ENCODE results near the gene MC1R.
"Not testable (repeated sequence)": the region's sequence is repeated elsewhere in the genome, so short reads cannot be mapped to it uniquely, and the experiment has no call there.

MC1R gene

DNA sequence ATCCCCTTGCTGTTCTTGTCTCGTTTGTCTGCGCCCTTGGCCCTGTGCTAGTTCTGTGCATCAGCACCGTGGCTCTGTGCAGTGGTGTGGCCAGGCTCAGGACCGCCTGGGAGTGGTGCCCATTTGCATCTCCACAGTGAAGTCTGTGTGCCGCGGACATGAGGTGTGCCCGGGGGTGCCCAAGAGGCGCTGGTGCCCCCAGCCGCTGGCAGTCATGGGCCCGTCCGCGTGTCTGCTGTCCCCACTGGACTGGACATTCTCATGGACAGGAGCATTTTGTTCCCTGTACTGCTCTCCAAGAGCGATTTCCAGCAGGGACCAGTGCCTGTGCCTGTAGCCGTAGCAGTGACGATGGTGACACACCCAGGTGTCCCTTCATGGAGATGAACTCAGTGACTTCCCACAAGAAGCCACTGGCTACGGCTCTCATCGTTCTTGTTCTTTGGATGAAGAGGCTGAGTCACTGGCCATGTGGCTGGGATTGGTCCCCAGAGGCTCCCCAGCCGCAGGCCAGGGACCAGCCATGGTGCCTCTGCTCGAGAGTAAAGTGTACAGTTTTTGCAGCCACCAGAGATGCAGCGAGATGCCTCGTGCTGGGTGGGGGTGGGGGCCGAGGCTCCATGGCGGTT lies 13.0 kb upstream of the MC1R start:
- H3K27ac Mint-ChIP-seq, result no peak overlapping the region
- no peak for ATAC-seq

GRCh38 chr16:89906140-89907025 lies 12.3 kb upstream of the MC1R start:
- Mint-ChIP-seq H3K36me3 (ENCODE audit: low read depth) (peaks cover 16% of the 10 kb centered on the region), H3K9me3 (no peaks in the 10 kb centered on the region), H3K4me1 (no peaks in the 10 kb centered on the region), H3K27me3 (no peaks in the 10 kb centered on the region), H3K27ac (no peak overlapping the region), H3K4me3 (no peak overlapping the region)
- DNase-seq (no peak), ATAC-seq (no peak)

More for the DNA sequence above, 13.0 kb upstream of the MC1R start:
- no peak for DNase-seq
- H3K36me3 Mint-ChIP-seq (ENCODE audit: low read depth), result peaks cover 16% of the 10 kb centered on the region
- H3K9me3 Mint-ChIP-seq, result no peaks in the 10 kb centered on the region
- H3K4me3 Mint-ChIP-seq, result no peak overlapping the region
- H3K27me3 Mint-ChIP-seq, result no peaks in the 10 kb centered on the region
- H3K4me1 Mint-ChIP-seq, result no peaks in the 10 kb centered on the region

- Mint-ChIP-seq H3K36me3 (ENCODE audit: low read depth) (peaks cover 18% of the 10 kb centered on the region), H3K27me3 (no peaks in the 10 kb centered on the region), H3K27ac (no peak overlapping the region), H3K4me1 (no peaks in the 10 kb centered on the region), H3K9me3 (no peaks in the 10 kb centered on the region), H3K4me3 (no peak overlapping the region)
- no peak for ATAC-seq
- no peak for DNase-seq
Observed at GRCh38 chr16:89907055-89907814, 11.4 kb upstream of the MC1R start.

DNA sequence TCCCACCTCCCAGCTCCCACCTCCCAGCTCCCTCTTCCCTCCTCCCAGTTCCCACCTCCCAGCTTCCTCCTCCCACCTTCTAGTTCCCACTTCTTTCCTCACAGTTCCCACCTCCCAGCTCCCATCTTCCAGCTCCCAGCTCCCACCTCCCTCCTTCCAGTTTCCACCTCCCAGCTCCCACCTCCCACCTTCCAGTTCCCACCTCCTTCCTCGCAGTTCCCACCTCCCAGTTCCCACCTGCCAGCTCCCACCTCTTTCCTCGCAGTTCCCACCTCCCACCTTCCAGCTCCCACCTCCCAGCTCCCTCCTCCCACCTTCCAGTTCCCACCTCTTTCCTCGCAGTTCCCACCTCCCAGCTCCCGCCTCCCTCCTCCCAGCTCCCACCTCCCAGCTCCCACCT lies 10.4 kb upstream of the MC1R start:
- Mint-ChIP-seq H3K27ac (no peak overlapping the region), H3K27me3 (no peaks in the 10 kb centered on the region), H3K9me3 (no peaks in the 10 kb centered on the region), H3K36me3 (ENCODE audit: low read depth) (peaks cover 18% of the 10 kb centered on the region), H3K4me3 (no peak overlapping the region), H3K4me1 (no peaks in the 10 kb centered on the region)
- ATAC-seq, result no peak
- DNase-seq, result no peak

GRCh38 chr16:89909777-89910716 lies 8.6 kb upstream of the MC1R start:
- DNase-seq (peak; percentile 75), ATAC-seq (peak; percentile 84)
- H3K4me1 Mint-ChIP-seq, result no peaks in the 10 kb centered on the region
- no peaks in the 10 kb centered on the region for H3K9me3 Mint-ChIP-seq
- H3K4me3 Mint-ChIP-seq, result no peak overlapping the region
- H3K36me3 Mint-ChIP-seq (ENCODE audit: low read depth), result peaks cover 18% of the 10 kb centered on the region
- no peak overlapping the region for H3K27ac Mint-ChIP-seq
- no peaks in the 10 kb centered on the region for H3K27me3 Mint-ChIP-seq

GRCh38 chr16:89910717-89911354 lies 7.8 kb upstream of the MC1R start:
- no peaks in the 10 kb centered on the region for H3K4me1 Mint-ChIP-seq
- no peak overlapping the region for H3K27ac Mint-ChIP-seq
- H3K36me3 Mint-ChIP-seq (ENCODE audit: low read depth), result peaks cover 17% of the 10 kb centered on the region
- DNase-seq, result no peak
- H3K4me3 Mint-ChIP-seq, result no peak overlapping the region
- ATAC-seq, result no peak
- no peaks in the 10 kb centered on the region for H3K27me3 Mint-ChIP-seq
- H3K9me3 Mint-ChIP-seq, result no peaks in the 10 kb centered on the region

- Mint-ChIP-seq H3K27me3 (no peaks in the 10 kb centered on the region), H3K4me1 (peaks cover 2% of the 10 kb centered on the region), H3K9me3 (no peaks in the 10 kb centered on the region), H3K27ac (no peak overlapping the region), H3K4me3 (no peak overlapping the region), H3K36me3 (ENCODE audit: low read depth) (peaks cover 15% of the 10 kb centered on the region)
- no peak for DNase-seq
- ATAC-seq, result no peak
Observed at GRCh38 chr16:89911375-89911774, 7.3 kb upstream of the MC1R start.

DNA sequence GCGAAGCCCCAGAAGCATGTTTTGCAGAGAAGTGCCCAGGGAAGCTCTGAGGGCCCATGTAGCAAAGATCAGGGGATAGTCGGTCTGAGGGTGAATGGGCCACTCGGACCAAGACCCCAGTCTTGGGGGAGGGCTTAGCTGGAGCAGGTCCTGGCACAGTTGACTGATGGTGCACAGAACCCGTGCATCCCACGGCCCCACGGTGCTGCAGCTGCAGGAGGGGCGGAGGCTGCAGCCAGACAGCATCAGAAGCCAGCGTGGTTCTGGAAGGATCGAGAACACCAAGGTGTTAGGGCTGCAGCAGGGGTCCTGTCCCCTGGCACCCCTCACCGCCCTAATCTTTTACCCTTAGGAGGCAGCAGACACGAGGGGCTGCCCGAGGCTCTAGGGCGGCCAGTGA lies 6.5 kb upstream of the MC1R start:
- Mint-ChIP-seq H3K9me3 (no peaks in the 10 kb centered on the region), H3K27ac (no peak overlapping the region), H3K27me3 (no peaks in the 10 kb centered on the region), H3K4me3 (no peak overlapping the region), H3K36me3 (ENCODE audit: low read depth) (peaks cover 10% of the 10 kb centered on the region), H3K4me1 (peaks cover 4% of the 10 kb centered on the region)
- DNase-seq (no peak), ATAC-seq (no peak)

DNA sequence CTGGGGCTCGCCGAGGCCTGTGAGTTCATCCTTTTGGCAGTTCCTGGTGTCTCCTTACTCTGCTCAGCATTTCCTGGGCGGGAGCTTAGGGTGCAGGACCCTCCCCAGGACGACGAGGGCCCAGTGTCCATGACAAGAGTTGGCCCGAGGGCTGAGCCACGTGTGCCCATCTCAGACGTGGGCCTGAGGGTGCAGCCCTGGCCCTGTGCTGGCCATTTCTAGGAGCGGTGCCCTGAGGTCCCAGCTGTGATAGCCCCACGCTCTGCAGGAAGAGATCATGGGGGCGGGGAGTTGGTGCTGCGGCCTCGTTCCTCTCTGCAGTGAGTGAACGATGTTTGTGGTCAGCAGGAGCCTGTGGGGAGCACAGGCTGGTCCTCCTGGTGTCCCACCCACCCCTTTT lies 6.0 kb upstream of the MC1R start:
- ATAC-seq (no peak), DNase-seq (no peak)
- H3K4me3 Mint-ChIP-seq, result no peak overlapping the region
- no peaks in the 10 kb centered on the region for H3K27me3 Mint-ChIP-seq
- H3K36me3 Mint-ChIP-seq (ENCODE audit: low read depth), result peaks cover 10% of the 10 kb centered on the region
- H3K9me3 Mint-ChIP-seq, result no peaks in the 10 kb centered on the region
- no peak overlapping the region for H3K27ac Mint-ChIP-seq
- H3K4me1 Mint-ChIP-seq, result peaks cover 9% of the 10 kb centered on the region

DNA sequence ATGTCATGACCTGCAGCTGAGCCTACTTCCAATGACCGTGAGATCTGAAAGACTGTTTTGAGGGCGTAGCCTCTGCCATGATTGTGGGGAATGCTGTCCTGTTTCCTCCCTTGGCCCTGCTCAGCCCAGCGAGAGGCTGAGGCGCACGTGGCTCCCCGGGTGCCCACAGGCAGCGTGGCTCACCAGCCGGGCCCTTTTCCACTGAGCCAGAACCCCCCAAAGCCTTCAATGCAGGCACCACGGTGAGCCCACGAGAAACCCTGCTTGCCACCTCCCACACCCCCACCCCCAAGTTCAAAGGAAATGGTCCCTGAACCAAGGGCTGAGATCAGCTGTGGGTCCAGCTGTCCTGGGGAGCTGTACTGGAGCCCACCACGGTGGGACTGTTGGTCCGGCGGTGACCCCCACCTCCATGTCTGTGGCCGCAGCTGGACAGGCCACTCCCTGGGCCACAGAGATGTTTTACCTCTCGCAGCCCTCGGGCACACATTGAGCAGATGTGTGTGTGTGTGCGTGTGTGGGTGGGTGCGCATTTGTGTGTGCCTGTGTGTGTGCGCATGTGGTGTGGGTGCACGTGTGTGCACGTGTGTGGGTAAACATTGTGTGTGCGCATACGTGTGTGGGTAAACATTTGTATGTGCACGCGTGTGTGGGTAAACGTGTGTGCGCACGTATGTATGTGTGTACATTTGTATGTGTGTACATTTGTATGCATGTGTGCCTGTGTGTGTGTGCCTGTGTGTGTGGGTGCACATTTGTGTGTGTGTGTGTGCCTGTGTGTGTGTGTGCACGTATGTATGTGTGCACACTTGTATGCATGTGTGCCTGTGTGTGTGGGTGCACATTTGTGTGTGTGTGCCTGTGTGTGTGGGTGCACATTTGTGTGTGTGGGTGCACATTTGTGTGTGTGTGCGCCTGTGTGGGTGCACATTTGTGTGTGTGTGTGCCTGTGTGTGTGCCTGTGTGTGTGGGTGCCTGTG lies 5.0 kb upstream of the MC1R start:
- Mint-ChIP-seq H3K4me1 (peaks cover 17% of the 10 kb centered on the region), H3K9me3 (no peaks in the 10 kb centered on the region), H3K4me3 (no peak overlapping the region), H3K36me3 (ENCODE audit: low read depth) (peaks cover 9% of the 10 kb centered on the region), H3K27ac (no peak overlapping the region), H3K27me3 (peaks cover 1% of the 10 kb centered on the region)
- DNase-seq (no peak), ATAC-seq (no peak)

DNA sequence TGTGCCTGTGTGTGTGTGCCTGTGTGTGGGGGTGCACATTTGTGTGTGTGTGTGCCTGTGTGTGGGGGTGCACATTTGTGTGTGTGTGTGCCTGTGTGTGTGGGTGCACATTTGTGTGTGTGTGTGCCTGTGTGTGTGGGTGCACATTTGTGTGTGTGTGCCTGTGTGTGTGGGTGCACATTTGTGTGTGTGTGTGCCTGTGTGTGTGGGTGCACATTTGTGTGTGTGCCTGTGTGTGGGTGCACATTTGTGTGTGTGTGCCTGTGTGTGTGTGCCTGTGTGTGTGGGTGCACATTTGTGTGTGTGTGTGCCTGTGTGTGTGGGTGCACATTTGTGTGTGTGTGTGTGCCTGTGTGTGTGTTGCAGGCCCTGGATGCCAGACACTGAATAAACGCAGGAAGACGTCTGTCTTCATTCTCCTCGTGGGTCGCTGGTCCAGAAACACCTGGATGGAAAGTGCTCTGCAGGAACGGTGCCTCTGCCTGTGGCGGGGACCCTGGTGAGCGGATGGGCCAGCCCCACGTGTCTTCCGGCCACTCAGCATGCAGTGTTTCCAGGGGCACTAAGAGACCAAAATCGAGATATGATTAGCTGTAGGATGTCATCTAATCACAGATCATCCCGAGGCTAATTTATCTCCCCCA lies 3.9 kb upstream of the MC1R start:
- not testable (repeated sequence) for ATAC-seq
- peaks cover 22% of the 10 kb centered on the region for H3K4me1 Mint-ChIP-seq

More for the DNA sequence above, 3.9 kb upstream of the MC1R start:
- DNase-seq; H3K36me3 Mint-ChIP-seq (ENCODE audit: low read depth); H3K4me3 Mint-ChIP-seq; H3K27ac Mint-ChIP-seq; H3K9me3 Mint-ChIP-seq: not testable (repeated sequence)
- peaks cover 11% of the 10 kb centered on the region for H3K27me3 Mint-ChIP-seq
